K562 (cell line): ENCODE data around the gene SLC43A1. TPM values are rescaled to one million over a fixed set of nuclear protein-coding genes. Genes with fewer than 3 reads are reported as not detected.

Experiments used
- EHMT2 ChIP-seq: fragments of 450-650 bp; IDR thresholded peaks from 2 replicates; pipeline ENCODE4 v1.6.1; 2018; ENCODE audit warnings: antibody characterized with exemption
- FOS ChIP-seq: IDR thresholded peaks from 3 replicates; pipeline ENCODE4 v1.6.1; 2011; ENCODE audit not compliant: insufficient read length; ENCODE audit errors: extremely low read depth
- FOXM1 ChIP-seq, 2 experiments: fragments of 450-650 bp in 1 of 2; sonication (generic) in 1 of 2; formaldehyde crosslinking in 1 of 2; IDR thresholded peaks; 2 replicates each; pipeline versions ENCODE4 v1.6.1 to v1.9.0; 2017 to 2022; ENCODE audit warnings: low read depth in 2 of 2, mild to moderate bottlenecking in 2 of 2, missing genetic modification reagents in 1 of 2, moderate library complexity in 1 of 2
- GTF2E2 ChIP-seq: fragments of 200-800 bp; sonication (Bioruptor generic); IDR thresholded peaks from 2 replicates; pipeline ENCODE4 v1.6.1; 2016; ENCODE audit warnings: missing genetic modification characterization, missing compliant biosample characterization
- KDM5B ChIP-seq: fragments of 200-600 bp; sonication (generic); IDR thresholded peaks from 2 replicates; pipeline ENCODE4 v1.6.1; 2012; ENCODE audit warnings: low read depth, mild to moderate bottlenecking, moderate library complexity, low read length, control low read depth, inconsistent platforms; ENCODE audit not compliant: insufficient replicate concordance
- MAZ ChIP-seq, 2 experiments: fragments of 450-650 bp in 1 of 2; sonication (generic) in 1 of 2; formaldehyde crosslinking; IDR thresholded peaks in 1 of 2; conservative IDR thresholded peaks in 1 of 2; 2 replicates each; pipeline versions ENCODE4 v1.4.0 to v1.5.0; 2020; ENCODE audit warnings: mild to moderate bottlenecking in 1 of 2, missing genetic modification reagents in 1 of 2
- MYNN ChIP-seq, 2 experiments: sonication (generic); formaldehyde crosslinking in 1 of 2; IDR thresholded peaks; 2 replicates each; pipeline versions ENCODE4 v1.5.0 to v1.6.1; 2016 to 2020; ENCODE audit warnings: antibody characterized with exemption in 1 of 2, missing genetic modification reagents in 1 of 2
- SIRT6 ChIP-seq: IDR thresholded peaks from one replicate; pipeline ENCODE4 v1.6.1; 2012; ENCODE audit warnings: low read depth, mild to moderate bottlenecking, control low read depth, inconsistent platforms, low read length, moderate library complexity
- SPI1 ChIP-seq: IDR thresholded peaks from 2 replicates; pipeline ENCODE4 v1.6.1; 2011; ENCODE audit warnings: low read depth, low read length, control low read depth, borderline replicate concordance
- ZC3H8 ChIP-seq: fragments of 450-650 bp; IDR thresholded peaks from 2 replicates; pipeline ENCODE4 v1.6.1; 2017
- ZEB2 ChIP-seq: fragments of 450-650 bp; IDR thresholded peaks from 2 replicates; pipeline ENCODE4 v1.6.1; 2016
- ZNF316 ChIP-seq: fragments of 450-650 bp; IDR thresholded peaks from 2 replicates; pipeline ENCODE4 v1.6.1; 2016
- polyA plus RNA-seq, 8 experiments: library from polyadenylated mRNA; depleted of rRNA in 4 of 8; stranded (reverse) in 5 of 8; unstranded in 3 of 8; fragments of >200 nt; fragmentation: Nextera tagmentation in 2 of 8; fragmentation: Illumina TruSeq in 1 of 8; extraction: Ambion mirVana in 2 of 8; extraction: Trizol in 1 of 8; gene quantifications; 2 replicates each; pipeline versions ENCODE4 v1.2.1 to v1.2.3, GENCODE V29; 2011 to 2014; ENCODE audit warnings: inconsistent platforms in 1 of 8, missing spikeins in 1 of 8
- total RNA-seq, 7 experiments: library from RNA; depleted of rRNA in 6 of 7; stranded (reverse); fragments of >200 nt in 6 of 7; fragmentation: Illumina TruSeq in 2 of 7; extraction: Trizol in 2 of 7; gene quantifications; 2 replicates each; pipeline versions ENCODE4 v1.2.1 to v1.2.3, GENCODE V29; 2011 to 2021; ENCODE audit warnings: low replicate concordance in 1 of 7
- TF ChIP-seq, protein P1 (sequence below): sonication (generic); formaldehyde crosslinking; IDR thresholded peaks from 2 replicates; pipeline ENCODE4 v1.8.0; 2023; ENCODE audit warnings: missing genetic modification reagents, mild to moderate bottlenecking, borderline replicate concordance
- TF ChIP-seq, protein P2 (sequence below), 2 experiments: fragments of 450-650 bp; IDR thresholded peaks; 2 replicates each; pipeline ENCODE4 v1.6.1; 2016
- TF ChIP-seq, protein P3 (sequence below): fragments of 450-650 bp; formaldehyde crosslinking; conservative IDR thresholded peaks from 2 replicates; pipeline ENCODE4 v1.4.0; 2022; ENCODE audit warnings: mild to moderate bottlenecking, missing genetic modification characterization
- TF ChIP-seq, protein P4 (sequence below): fragments of 450-650 bp; conservative IDR thresholded peaks from 2 replicates; pipeline ENCODE4 v1.6.1; 2016; ENCODE audit warnings: missing genetic modification characterization, low read depth, mild to moderate bottlenecking, control low read depth, missing compliant biosample characterization

SLC43A1 gene
- total and polyA plus RNA-seq, 9 of the 15 experiments (the other 6 are each of a cell fraction or from before 2014, with no cell fraction given), result 2.6 to 41.8 (median 24.6) TPM

DNA sequence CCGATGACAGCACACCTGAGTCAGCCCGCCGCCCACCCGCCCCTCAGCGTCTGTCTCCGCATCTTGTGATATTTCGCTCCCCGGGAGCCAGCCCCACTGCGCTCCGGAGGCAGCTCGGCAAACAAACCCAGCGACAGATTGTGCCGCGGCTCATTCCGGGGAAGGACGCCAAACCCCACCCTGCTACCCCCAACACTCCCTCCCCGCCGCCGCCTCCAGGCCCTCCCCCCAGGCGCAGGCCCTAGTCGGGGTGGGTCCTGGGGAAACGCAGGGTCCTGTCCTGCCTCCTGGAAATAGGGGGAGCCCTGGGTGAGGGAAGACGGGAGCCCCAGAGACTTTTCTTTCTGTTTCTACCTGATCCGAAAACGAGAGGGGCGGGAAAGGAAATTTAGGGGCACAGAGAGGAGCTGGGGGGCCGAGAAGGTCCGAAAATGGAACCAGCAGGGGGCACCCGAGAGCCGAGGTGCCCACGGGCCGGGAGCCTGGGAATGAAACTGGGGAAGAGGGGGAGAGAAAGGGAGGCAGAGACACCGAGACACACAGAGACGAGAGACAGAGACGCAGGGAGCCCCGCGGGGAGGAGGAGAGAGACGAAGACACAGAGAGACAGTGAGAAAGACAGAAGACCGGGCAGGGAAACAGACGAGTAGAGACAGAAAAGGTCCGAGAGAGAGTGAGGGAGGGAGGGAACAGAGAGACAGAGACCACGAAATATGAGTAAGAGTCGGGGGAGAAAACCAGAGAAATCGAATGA is 56.9 kb downstream of the SLC43A1 start (continued):
- TF ChIP-seq, protein P1, sequence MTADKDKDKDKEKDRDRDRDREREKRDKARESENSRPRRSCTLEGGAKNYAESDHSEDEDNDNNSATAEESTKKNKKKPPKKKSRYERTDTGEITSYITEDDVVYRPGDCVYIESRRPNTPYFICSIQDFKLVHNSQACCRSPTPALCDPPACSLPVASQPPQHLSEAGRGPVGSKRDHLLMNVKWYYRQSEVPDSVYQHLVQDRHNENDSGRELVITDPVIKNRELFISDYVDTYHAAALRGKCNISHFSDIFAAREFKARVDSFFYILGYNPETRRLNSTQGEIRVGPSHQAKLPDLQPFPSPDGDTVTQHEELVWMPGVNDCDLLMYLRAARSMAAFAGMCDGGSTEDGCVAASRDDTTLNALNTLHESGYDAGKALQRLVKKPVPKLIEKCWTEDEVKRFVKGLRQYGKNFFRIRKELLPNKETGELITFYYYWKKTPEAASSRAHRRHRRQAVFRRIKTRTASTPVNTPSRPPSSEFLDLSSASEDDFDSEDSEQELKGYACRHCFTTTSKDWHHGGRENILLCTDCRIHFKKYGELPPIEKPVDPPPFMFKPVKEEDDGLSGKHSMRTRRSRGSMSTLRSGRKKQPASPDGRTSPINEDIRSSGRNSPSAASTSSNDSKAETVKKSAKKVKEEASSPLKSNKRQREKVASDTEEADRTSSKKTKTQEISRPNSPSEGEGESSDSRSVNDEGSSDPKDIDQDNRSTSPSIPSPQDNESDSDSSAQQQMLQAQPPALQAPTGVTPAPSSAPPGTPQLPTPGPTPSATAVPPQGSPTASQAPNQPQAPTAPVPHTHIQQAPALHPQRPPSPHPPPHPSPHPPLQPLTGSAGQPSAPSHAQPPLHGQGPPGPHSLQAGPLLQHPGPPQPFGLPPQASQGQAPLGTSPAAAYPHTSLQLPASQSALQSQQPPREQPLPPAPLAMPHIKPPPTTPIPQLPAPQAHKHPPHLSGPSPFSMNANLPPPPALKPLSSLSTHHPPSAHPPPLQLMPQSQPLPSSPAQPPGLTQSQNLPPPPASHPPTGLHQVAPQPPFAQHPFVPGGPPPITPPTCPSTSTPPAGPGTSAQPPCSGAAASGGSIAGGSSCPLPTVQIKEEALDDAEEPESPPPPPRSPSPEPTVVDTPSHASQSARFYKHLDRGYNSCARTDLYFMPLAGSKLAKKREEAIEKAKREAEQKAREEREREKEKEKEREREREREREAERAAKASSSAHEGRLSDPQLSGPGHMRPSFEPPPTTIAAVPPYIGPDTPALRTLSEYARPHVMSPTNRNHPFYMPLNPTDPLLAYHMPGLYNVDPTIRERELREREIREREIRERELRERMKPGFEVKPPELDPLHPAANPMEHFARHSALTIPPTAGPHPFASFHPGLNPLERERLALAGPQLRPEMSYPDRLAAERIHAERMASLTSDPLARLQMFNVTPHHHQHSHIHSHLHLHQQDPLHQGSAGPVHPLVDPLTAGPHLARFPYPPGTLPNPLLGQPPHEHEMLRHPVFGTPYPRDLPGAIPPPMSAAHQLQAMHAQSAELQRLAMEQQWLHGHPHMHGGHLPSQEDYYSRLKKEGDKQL (CRISPR knock-in tag), result no peak
- 0 out of 2 replicates have a peak, but pooled peaks have one; percentile 30 for TF ChIP-seq ZEB2
- TF ChIP-seq GTF2E2 (tag), result no peak
- TF ChIP-seq, protein P2, sequence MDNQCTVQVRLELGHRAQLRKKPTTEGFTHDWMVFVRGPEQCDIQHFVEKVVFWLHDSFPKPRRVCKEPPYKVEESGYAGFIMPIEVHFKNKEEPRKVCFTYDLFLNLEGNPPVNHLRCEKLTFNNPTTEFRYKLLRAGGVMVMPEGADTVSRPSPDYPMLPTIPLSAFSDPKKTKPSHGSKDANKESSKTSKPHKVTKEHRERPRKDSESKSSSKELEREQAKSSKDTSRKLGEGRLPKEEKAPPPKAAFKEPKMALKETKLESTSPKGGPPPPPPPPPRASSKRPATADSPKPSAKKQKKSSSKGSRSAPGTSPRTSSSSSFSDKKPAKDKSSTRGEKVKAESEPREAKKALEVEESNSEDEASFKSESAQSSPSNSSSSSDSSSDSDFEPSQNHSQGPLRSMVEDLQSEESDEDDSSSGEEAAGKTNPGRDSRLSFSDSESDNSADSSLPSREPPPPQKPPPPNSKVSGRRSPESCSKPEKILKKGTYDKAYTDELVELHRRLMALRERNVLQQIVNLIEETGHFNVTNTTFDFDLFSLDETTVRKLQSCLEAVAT (IDR thresholded peaks at IDR 0.05), result peak; percentile 65 to 73; a peak in 2 of 4 replicates
- TF ChIP-seq FOS, result no peak
- TF ChIP-seq FOXM1 (IDR thresholded peaks at IDR 0.05; ENCODE audit: low read depth), result no peak
- TF ChIP-seq FOXM1 (CRISPR knock-in tag; IDR thresholded peaks at IDR 0.05; ENCODE audit: low read depth), result no peak
- TF ChIP-seq MAZ (CRISPR knock-in tag; conservative IDR thresholded peaks at IDR 0.05 in 1 of 2, IDR thresholded peaks at IDR 0.05 in 1 of 2), result peak in 1 of 2 experiments; percentile 34; a peak in 1 of 4 replicates
- TF ChIP-seq ZC3H8, result 0 out of 2 replicates have a peak, but pooled peaks have one; percentile 82
- TF ChIP-seq, protein P3, sequence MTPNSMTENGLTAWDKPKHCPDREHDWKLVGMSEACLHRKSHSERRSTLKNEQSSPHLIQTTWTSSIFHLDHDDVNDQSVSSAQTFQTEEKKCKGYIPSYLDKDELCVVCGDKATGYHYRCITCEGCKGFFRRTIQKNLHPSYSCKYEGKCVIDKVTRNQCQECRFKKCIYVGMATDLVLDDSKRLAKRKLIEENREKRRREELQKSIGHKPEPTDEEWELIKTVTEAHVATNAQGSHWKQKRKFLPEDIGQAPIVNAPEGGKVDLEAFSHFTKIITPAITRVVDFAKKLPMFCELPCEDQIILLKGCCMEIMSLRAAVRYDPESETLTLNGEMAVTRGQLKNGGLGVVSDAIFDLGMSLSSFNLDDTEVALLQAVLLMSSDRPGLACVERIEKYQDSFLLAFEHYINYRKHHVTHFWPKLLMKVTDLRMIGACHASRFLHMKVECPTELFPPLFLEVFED (CRISPR knock-in tag), result 0 out of 2 replicates have a peak, but pooled peaks have one; percentile 60
- TF ChIP-seq SPI1, result no peak
- peak; percentile 28 for TF ChIP-seq KDM5B
- TF ChIP-seq ZNF316, result no peak
- TF ChIP-seq MYNN (IDR thresholded peaks at IDR 0.05), result 0 out of 2 replicates have a peak, but pooled peaks have one; percentile 27
- TF ChIP-seq MYNN (CRISPR knock-in tag; IDR thresholded peaks at IDR 0.05), result no peak
- TF ChIP-seq, protein P4, sequence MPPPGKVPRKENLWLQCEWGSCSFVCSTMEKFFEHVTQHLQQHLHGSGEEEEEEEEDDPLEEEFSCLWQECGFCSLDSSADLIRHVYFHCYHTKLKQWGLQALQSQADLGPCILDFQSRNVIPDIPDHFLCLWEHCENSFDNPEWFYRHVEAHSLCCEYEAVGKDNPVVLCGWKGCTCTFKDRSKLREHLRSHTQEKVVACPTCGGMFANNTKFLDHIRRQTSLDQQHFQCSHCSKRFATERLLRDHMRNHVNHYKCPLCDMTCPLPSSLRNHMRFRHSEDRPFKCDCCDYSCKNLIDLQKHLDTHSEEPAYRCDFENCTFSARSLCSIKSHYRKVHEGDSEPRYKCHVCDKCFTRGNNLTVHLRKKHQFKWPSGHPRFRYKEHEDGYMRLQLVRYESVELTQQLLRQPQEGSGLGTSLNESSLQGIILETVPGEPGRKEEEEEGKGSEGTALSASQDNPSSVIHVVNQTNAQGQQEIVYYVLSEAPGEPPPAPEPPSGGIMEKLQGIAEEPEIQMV (tag), result 0 out of 2 replicates have a peak, but pooled peaks have one; percentile 8
- no peak for TF ChIP-seq SIRT6
- TF ChIP-seq EHMT2, result peak; percentile 61; the same call in 1 of the 2 replicates
